Vagina (tissue), 2 donors: ENCODE measurements around the gene OXA1L.
"Not testable (repeated sequence)": the region's sequence is repeated elsewhere in the genome, so short reads cannot be mapped to it uniquely, and the experiment has no call there.

Source experiments
- CTCF ChIP-seq, 3 experiments: fragments of 450-650 bp in 2 of 3; fragments of 200-600 bp in 1 of 3; sonication (generic) in 1 of 3; IDR thresholded peaks; one replicate each; pipeline ENCODE4 v1.5.1; 2017 to 2019; ENCODE audit warnings: antibody characterized with exemption in 3 of 3, mild to moderate bottlenecking in 2 of 3, moderate library complexity in 2 of 3
- POLR2A ChIP-seq, 2 donors: fragments of 450-650 bp; IDR thresholded peaks; one replicate each; pipeline ENCODE4 v1.6.1; 2017; ENCODE audit warnings: antibody characterized with exemption in 2 of 2, mild to moderate bottlenecking in 2 of 2, moderate library complexity in 2 of 2

- TF ChIP-seq POLR2A, CTCF (IDR thresholded peaks at IDR 0.05): not testable (repeated sequence)
Observed at GRCh38 chr14:22725374-22725773, 41.1 kb upstream of the OXA1L start.
